Panc1 (cell line): ENCODE data around the gene LIPF. TPM values are rescaled to one million over a fixed set of nuclear protein-coding genes. Genes with fewer than 3 reads are reported as not detected.

Experiments
- ATAC-seq: fragments of 200-7000 bp; cut with Tn5 transposase; 2 replicates; pipeline ENCODE4 v1.9.1; 2020; ENCODE audit warnings: mild to moderate bottlenecking, moderate library complexity
- BruUV-seq: library from RNA; stranded (reverse); fragments of 400-500 nt; replicated peaks from 2 replicates; lab custom pipeline; 2021; lab: Mats Ljungman, UMichigan
- CTCF ChIA-PET: fragments of 300-600 bp; sonication (Branson Sonifier 250); formaldehyde crosslinking; loops from one replicate; lab custom pipeline; 2022; ENCODE audit warnings: antibody characterized with exemption; lab: Charles Lee
- POLR2A ChIA-PET: fragments of 300-600 bp; sonication (Branson Sonifier 250); formaldehyde crosslinking; loops from one replicate; lab custom pipeline; 2022; ENCODE audit warnings: antibody characterized with exemption; lab: Charles Lee
- DNase-seq: peaks from one replicate; pipeline ENCODE4 v3.0.0-alpha.2; 2010; ENCODE audit warnings: low read depth, low spot score
- H3K27ac ChIP-seq: 2 replicates; pipeline ENCODE4 v1.5.1; 2011; ENCODE audit warnings: mild to moderate bottlenecking, low read length, inconsistent platforms
- H3K27me3 ChIP-seq: fragments of 200-500 bp; sonication (Bioruptor generic); 2 replicates; pipeline ENCODE4 v1.6.0; 2014; ENCODE audit warnings: low read length, inconsistent platforms; ENCODE audit not compliant: control insufficient read depth, insufficient read depth
- H3K36me3 ChIP-seq: fragments of 200-500 bp; sonication (Bioruptor generic); 2 replicates; pipeline ENCODE4 v1.5.1; 2014; ENCODE audit warnings: inconsistent platforms, mild to moderate bottlenecking, low read length, moderate library complexity; ENCODE audit not compliant: control insufficient read depth, insufficient read depth
- H3K4me1 ChIP-seq: 2 replicates; pipeline ENCODE4 v1.5.1; 2011; ENCODE audit warnings: inconsistent platforms, mild to moderate bottlenecking, low read length, moderate library complexity; ENCODE audit not compliant: control insufficient read depth, insufficient read depth
- H3K4me3 ChIP-seq, 2 experiments: 2 replicates each; pipeline ENCODE4 v1.5.1; 2011 to 2012; ENCODE audit warnings: low read depth in 2 of 2, low read length in 2 of 2, mild to moderate bottlenecking in 2 of 2, inconsistent platforms in 1 of 2, moderate library complexity in 1 of 2
- H3K9me3 ChIP-seq: fragments of 200-500 bp; sonication (Bioruptor generic); 2 replicates; pipeline ENCODE4 v1.5.1; 2014; ENCODE audit warnings: low read depth, mild to moderate bottlenecking, inconsistent platforms, low read length, moderate library complexity; ENCODE audit not compliant: control insufficient read depth, insufficient read depth
- CTCF ChIP-seq: fragments of 450-650 bp; IDR thresholded peaks from 2 replicates; pipeline ENCODE4 v1.5.1; 2017; ENCODE audit warnings: mild to moderate bottlenecking
- POLR2AphosphoS5 ChIP-seq: IDR thresholded peaks from 2 replicates; pipeline ENCODE4 v1.6.1; 2012; ENCODE audit warnings: mild to moderate bottlenecking, low read depth, low read length, moderate library complexity
- REST ChIP-seq, 2 experiments: IDR thresholded peaks; 2 replicates each; pipeline ENCODE4 v1.6.1; 2011 to 2012; ENCODE audit warnings: low read depth in 2 of 2, control low read depth in 1 of 2, low read length in 1 of 2, mild to moderate bottlenecking in 1 of 2, moderate library complexity in 1 of 2; ENCODE audit not compliant: insufficient read depth in 1 of 2
- SIN3A ChIP-seq: IDR thresholded peaks from 2 replicates; pipeline ENCODE4 v1.6.1; 2012; ENCODE audit warnings: low read depth, mild to moderate bottlenecking, low read length, moderate library complexity, borderline replicate concordance; ENCODE audit not compliant: insufficient read depth
- TCF7L2 ChIP-seq: IDR thresholded peaks from 2 replicates; pipeline ENCODE4 v1.6.1; 2011; ENCODE audit warnings: mild to moderate bottlenecking, low read depth, low read length, inconsistent platforms
- in situ Hi-C: cut with HindIII; loops from 2 replicates; pipeline ENCODE4 v1.10.0; 2016; ENCODE audit warnings: low sequenced_read_pairs, low pct_unique_long_range_greater_than_20kb
- intact Hi-C: fragments of 100-400 bp; cut with micrococcal nuclease; formaldehyde crosslinking; loops from one replicate; pipeline ENCODE4 v1.10.0; 2022; ENCODE audit not compliant: unreplicated experiment
- total RNA-seq: library from RNA; stranded (reverse); gene quantifications from one replicate; pipeline ENCODE4 v1.2.1, GENCODE V29; 2021; ENCODE audit not compliant: unreplicated experiment

Gene LIPF
- total RNA-seq, 1 experiment from 2014 or later: not detected

GRCh38 chr10:88721392-88721791 is 57.1 kb downstream of the LIPF start:
- no peak overlapping the region for H3K4me3 ChIP-seq
- ATAC-seq (no peak), DNase-seq (no peak)
- ChIA-PET POLR2A (no interaction called here), CTCF (no interaction called here)
- no peak for TF ChIP-seq REST (IDR thresholded peaks at IDR 0.05; ENCODE audit: insufficient read depth in 1 of 2, low read depth in 2 of 2, low read length in 1 of 2)
- TF ChIP-seq CTCF: no peak
- TF ChIP-seq TCF7L2: no peak
- TF ChIP-seq SIN3A: no peak
- TF ChIP-seq POLR2AphosphoS5: no peak
- intact Hi-C loops: no loop called here
- no peaks in the 10 kb centered on the region for H3K4me1 ChIP-seq
- H3K27me3 ChIP-seq: no peaks in the 10 kb centered on the region
- in situ Hi-C loops: no loop called here
- no TSS peak for BruUV-seq
- H3K36me3 ChIP-seq: no peaks in the 10 kb centered on the region
- no peaks in the 10 kb centered on the region for H3K9me3 ChIP-seq
- no peak overlapping the region for H3K27ac ChIP-seq

- CTCF ChIA-PET: interaction anchor here (0.6 kb wide), 1 partner anchor 139 kb away, joined by 3 read pairs; no protein-coding TSS in a partner anchor
- POLR2A ChIA-PET: no interaction called here
- H3K27me3 ChIP-seq: no peaks in the 10 kb centered on the region
Observed at GRCh38 chr10:88725798-88726197, 61.6 kb downstream of the LIPF start.

More at GRCh38 chr10:88725798-88726197, 61.6 kb downstream of the LIPF start:
- Histone ChIP-seq H3K4me1 (no peaks in the 10 kb centered on the region), H3K4me3 (no peak overlapping the region), H3K27ac (no peak overlapping the region), H3K9me3 (no peaks in the 10 kb centered on the region), H3K36me3 (no peaks in the 10 kb centered on the region)
- in situ Hi-C loops: no loop called here
- DNase-seq: no peak
- intact Hi-C loops: no loop called here
- BruUV-seq: no TSS peak
- ATAC-seq: no peak
- no peak for TF ChIP-seq SIN3A
- no peak for TF ChIP-seq TCF7L2
- no peak for TF ChIP-seq REST (IDR thresholded peaks at IDR 0.05; ENCODE audit: insufficient read depth in 1 of 2, low read depth in 2 of 2, low read length in 1 of 2)
- no peak for TF ChIP-seq POLR2AphosphoS5
- no peak for TF ChIP-seq CTCF
